MM.1S (cell line): ENCODE data around the gene CEP164.

Experiments
- DNase-seq: peaks from one replicate; pipeline ENCODE4 v3.0.0-alpha.2; 2015
- H2AFZ ChIP-seq: fragments of 300-600 bp; sonication (generic); 2 replicates; pipeline ENCODE4 v1.6.0; 2016; ENCODE audit warnings: antibody characterized with exemption, low read length
- H3F3A ChIP-seq: fragments of 300-600 bp; sonication (generic); 2 replicates; pipeline ENCODE4 v1.6.1; 2016; ENCODE audit warnings: mild to moderate bottlenecking, antibody characterized with exemption, low read length, moderate library complexity, mixed read lengths; ENCODE audit not compliant: insufficient read depth
- H3K27ac ChIP-seq: fragments of 300-600 bp; sonication (generic); 2 replicates; pipeline ENCODE4 v1.5.1; 2016; ENCODE audit warnings: mild to moderate bottlenecking, low read length
- H3K27me3 ChIP-seq: fragments of 300-600 bp; sonication (generic); replicated peaks from 2 replicates; pipeline ENCODE4 v1.6.0; 2016; ENCODE audit warnings: low read length; ENCODE audit not compliant: insufficient read depth
- H3K36me3 ChIP-seq: fragments of 300-600 bp; sonication (generic); replicated peaks from 2 replicates; pipeline ENCODE4 v1.6.1; 2016; ENCODE audit warnings: mild to moderate bottlenecking, low read length, mixed read lengths; ENCODE audit not compliant: insufficient read depth
- H3K4me1 ChIP-seq: fragments of 300-600 bp; sonication (generic); 2 replicates; pipeline ENCODE4 v1.6.1; 2016; ENCODE audit warnings: low read length, mixed read lengths
- H3K4me2 ChIP-seq: fragments of 300-600 bp; sonication (generic); 2 replicates; pipeline ENCODE4 v1.6.0; 2016; ENCODE audit warnings: low read depth, low read length
- H3K4me3 ChIP-seq: fragments of 300-600 bp; sonication (generic); 2 replicates; pipeline ENCODE4 v1.5.1; 2016; ENCODE audit warnings: low read length, mixed read lengths
- H3K79me2 ChIP-seq: fragments of 300-600 bp; sonication (generic); 2 replicates; pipeline ENCODE4 v1.6.1; 2016; ENCODE audit warnings: mixed run types, low read length, mixed read lengths
- H3K9ac ChIP-seq: fragments of 300-600 bp; sonication (generic); 2 replicates; pipeline ENCODE4 v1.6.1; 2016; ENCODE audit warnings: low read length, mixed read lengths
- H3K9me2 ChIP-seq: fragments of 300-600 bp; sonication (generic); replicated peaks from 2 replicates; pipeline ENCODE4 v1.6.1; 2016; ENCODE audit warnings: mild to moderate bottlenecking, low read length, mixed read lengths; ENCODE audit not compliant: insufficient read depth
- H3K9me3 ChIP-seq: fragments of 300-600 bp; sonication (generic); replicated peaks from 2 replicates; pipeline ENCODE4 v1.6.1; 2016; ENCODE audit warnings: mild to moderate bottlenecking, low read length, mixed read lengths; ENCODE audit not compliant: insufficient read depth
- H4K20me1 ChIP-seq: fragments of 300-600 bp; sonication (generic); 2 replicates; pipeline ENCODE4 v1.6.1; 2016; ENCODE audit warnings: mild to moderate bottlenecking, low read length, moderate library complexity, mixed read lengths; ENCODE audit not compliant: insufficient read depth
- CTCF ChIP-seq: fragments of 300-600 bp; sonication (generic); IDR thresholded peaks from 2 replicates; pipeline ENCODE4 v1.5.1; 2016; ENCODE audit warnings: antibody characterized with exemption, low read length, mixed read lengths
- EZH2 ChIP-seq: fragments of 300-600 bp; sonication (generic); optimal IDR thresholded peaks from 2 replicates; pipeline ENCODE3; 2017; ENCODE audit warnings: low read depth, mild to moderate bottlenecking, antibody characterized with exemption, low read length, mixed read lengths
- EZH2phosphoT487 ChIP-seq: fragments of 300-600 bp; sonication (generic); IDR thresholded peaks from 2 replicates; pipeline ENCODE4 v1.6.1; 2018; ENCODE audit warnings: antibody characterized with exemption, low read length

CEP164 gene

GRCh38 chr11:117315285-117316196, 12.1 kb upstream of the CEP164 start:
- no peaks in the 10 kb centered on the region for H3K79me2 ChIP-seq
- no peaks in the 10 kb centered on the region for H4K20me1 ChIP-seq
- no peak overlapping the region for H3K27ac ChIP-seq
- H2AFZ ChIP-seq: no peak overlapping the region
- H3K9me2 ChIP-seq: no peaks in the 10 kb centered on the region
- H3K27me3 ChIP-seq: no peaks in the 10 kb centered on the region; the same call in none of the 2 replicates
- H3K4me1 ChIP-seq: no peaks in the 10 kb centered on the region
- H3F3A ChIP-seq: no peaks in the 10 kb centered on the region
- no peak for TF ChIP-seq EZH2
- no peak for TF ChIP-seq CTCF
- no peak for TF ChIP-seq EZH2phosphoT487
- H3K36me3 ChIP-seq: no peaks in the 10 kb centered on the region
- no peak for DNase-seq
- H3K9ac ChIP-seq: no peak overlapping the region
- no peak overlapping the region; the same call in 1 of the 2 replicates for H3K4me3 ChIP-seq
- H3K9me3 ChIP-seq: no peaks in the 10 kb centered on the region
- H3K4me2 ChIP-seq: no peak overlapping the region; the same call in 1 of the 2 replicates

GRCh38 chr11:117316197-117316961, 11.3 kb upstream of the CEP164 start, which contains the start of gene BACE1:
Gene BACE1 (minus strand): TSS chr11:117316256. CDS start chr11:117315795, 461 bp downstream.
- Histone ChIP-seq H3K79me2 (no peaks in the 10 kb centered on the region), H2AFZ (no peak within 1 kb of the TSS), H3F3A (no peaks in the 10 kb centered on the region), H3K9me2 (no peaks in the 10 kb centered on the region), H4K20me1 (no peaks in the 10 kb centered on the region), H3K4me2 (no peak within 1 kb of the TSS; the same call in 1 of the 2 replicates), H3K4me3 (no peak within 1 kb of the TSS; the same call in 1 of the 2 replicates), H3K9me3 (no peaks in the 10 kb centered on the region), H3K27me3 (no peaks in the 10 kb centered on the region; the same call in none of the 2 replicates), H3K36me3 (no peaks in the 10 kb centered on the region), H3K9ac (no peak within 1 kb of the TSS), H3K27ac (no peak within 1 kb of the TSS), H3K4me1 (no peaks in the 10 kb centered on the region)
- no peak for TF ChIP-seq EZH2
- no peak for TF ChIP-seq CTCF
- no peak for TF ChIP-seq EZH2phosphoT487
- DNase-seq: no peak

GRCh38 chr11:117318738-117319137, 8.9 kb upstream of the CEP164 start:
- Histone ChIP-seq H3K9me2 (no peaks in the 10 kb centered on the region), H3K4me1 (no peaks in the 10 kb centered on the region), H3K4me3 (no peak overlapping the region), H3K36me3 (no peaks in the 10 kb centered on the region), H3K9me3 (no peaks in the 10 kb centered on the region), H3K27ac (no peak overlapping the region), H2AFZ (no peak overlapping the region), H3K9ac (no peak overlapping the region), H4K20me1 (no peaks in the 10 kb centered on the region), H3F3A (no peaks in the 10 kb centered on the region), H3K27me3 (no peaks in the 10 kb centered on the region; the same call in none of the 2 replicates), H3K4me2 (no peak overlapping the region), H3K79me2 (no peaks in the 10 kb centered on the region)
- DNase-seq: no peak
- TF ChIP-seq EZH2phosphoT487: no peak
- no peak for TF ChIP-seq EZH2
- TF ChIP-seq CTCF: no peak
